Measurements from ENCODE around the gene RAB18.
"Not testable (repeated sequence)": the region's sequence is repeated elsewhere in the genome, so short reads cannot be mapped to it uniquely, and the experiment has no call there.

The RAB18 gene

GRCh38 chr10:27505537-27505936, 1.4 kb downstream of the RAB18 start:
- not testable (repeated sequence) for DNase-seq

GRCh38 chr10:27506280-27506679, 2.2 kb downstream of the RAB18 start:
- no peak for DNase-seq

DNA sequence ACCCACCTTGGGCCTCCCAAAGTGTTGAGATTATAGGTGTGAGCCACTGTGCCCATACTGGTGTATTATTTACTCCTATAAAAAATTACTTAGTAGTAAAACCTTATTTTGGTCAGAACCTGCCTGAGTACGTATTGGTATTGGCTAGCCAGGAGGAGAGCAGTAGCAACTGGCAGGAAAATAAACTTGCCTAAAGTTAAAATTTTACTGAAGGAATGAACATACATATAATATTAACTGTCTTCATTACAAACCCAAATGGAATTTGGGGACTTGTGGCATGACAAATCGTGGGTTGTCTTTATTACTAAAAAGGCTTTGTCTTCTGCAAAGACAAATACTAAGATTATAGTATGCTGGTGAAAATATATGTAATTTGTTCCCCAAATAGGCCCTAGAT, 8.4 kb downstream of the RAB18 start:
- DNase-seq: no peak

DNA sequence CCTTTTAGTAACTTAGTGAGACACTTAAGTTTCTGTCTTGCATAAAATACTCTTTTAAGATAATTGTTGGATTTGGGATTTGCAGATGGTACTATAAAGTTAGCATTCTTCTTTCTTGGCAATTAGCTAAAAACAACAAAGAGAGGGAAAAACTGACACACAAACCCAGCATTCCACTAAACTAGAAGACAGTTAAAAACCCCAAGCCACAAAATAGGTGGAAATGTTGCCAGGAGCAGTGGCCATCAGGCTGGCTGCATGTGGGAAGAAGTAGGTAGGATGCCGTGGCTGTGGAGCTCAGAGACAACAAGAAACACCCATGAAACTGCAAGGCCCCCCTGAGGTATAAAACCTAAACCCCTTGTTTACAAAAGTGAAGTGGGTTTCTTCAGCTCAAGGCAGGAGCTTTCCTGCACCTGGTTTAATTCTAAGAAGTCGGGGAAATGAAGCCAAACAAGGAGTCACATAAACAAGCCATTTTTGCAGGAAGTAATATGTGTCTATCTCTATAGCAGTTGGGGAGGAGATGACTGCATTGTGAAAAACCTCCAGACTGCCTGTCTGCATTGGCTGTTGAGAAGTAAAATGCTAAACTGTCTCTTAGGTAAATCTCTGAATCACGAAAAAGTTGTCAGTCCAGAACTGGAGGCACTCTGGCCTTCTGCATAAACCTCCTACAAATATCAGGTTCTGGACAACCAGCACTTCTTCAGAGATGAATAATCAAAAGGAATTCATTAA, 9.5 kb downstream of the RAB18 start:
- no peak for DNase-seq

DNA sequence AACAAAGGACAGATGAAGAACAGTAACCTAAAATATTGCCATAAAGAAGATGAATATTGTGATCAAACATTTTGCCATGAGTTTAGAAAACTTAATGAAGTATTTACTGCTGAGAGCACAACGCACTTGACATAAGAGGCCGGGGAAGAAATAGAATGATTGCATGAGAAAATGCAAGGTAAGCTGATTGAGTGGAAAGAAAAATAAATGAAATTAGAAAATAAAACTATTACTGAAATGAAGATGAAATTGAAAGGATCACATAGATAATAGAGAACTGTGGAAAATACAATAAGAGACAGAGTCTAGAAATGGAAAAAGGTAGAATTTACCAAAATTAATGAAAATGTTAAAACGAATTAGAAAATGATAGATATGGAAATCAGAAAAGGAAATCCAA, 10.1 kb downstream of the RAB18 start:
- no peak for DNase-seq

- no peak for DNase-seq
Measured at GRCh38 chr10:27518261-27518660, 14.2 kb downstream of the RAB18 start.

- DNase-seq: no peak
Measured at GRCh38 chr10:27525819-27526218, 21.7 kb downstream of the RAB18 start.

- DNase-seq: no peak
Measured at GRCh38 chr10:27526242-27526641, 22.1 kb downstream of the RAB18 start.

GRCh38 chr10:27527666-27528295, 23.7 kb downstream of the RAB18 start:
- DNase-seq: no peak

DNA sequence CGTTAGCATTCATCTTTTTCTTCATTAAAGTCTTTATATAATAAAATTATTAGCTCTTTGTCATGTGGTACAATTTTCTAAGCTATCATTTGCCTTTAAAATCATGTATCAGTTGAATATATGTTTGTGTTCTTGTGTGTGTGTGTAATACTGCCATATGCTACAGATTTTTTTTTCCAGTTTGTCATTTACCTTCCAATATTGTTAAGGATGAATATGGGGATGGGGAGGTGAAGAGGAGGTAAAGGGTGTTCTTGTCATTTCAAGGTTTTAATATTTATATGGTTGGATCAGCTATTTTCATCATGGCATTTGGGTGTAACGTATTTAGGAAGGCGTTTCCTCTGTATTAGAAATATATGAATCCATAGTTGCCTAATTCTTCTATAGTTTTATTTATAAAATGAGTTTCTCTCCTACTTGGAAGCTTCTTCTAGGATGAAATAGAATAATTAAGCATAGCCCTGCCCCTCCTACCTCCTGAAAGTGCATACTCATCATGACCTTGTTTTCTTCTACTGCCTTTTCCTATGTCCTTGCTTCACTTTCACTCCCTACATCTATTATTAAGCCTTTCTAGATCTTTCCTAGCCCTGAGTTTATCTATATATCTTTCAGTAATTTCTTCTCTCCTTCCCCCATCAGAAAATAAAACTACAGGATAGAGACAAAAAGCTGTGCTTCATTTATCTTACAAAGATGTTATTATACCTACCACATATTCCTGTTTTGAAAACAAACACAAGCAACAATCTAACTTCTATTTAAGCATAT, 25.1 kb downstream of the RAB18 start:
- DNase-seq: no peak

- DNase-seq: no peak
Measured at GRCh38 chr10:27530477-27530876, 26.4 kb downstream of the RAB18 start.

DNA sequence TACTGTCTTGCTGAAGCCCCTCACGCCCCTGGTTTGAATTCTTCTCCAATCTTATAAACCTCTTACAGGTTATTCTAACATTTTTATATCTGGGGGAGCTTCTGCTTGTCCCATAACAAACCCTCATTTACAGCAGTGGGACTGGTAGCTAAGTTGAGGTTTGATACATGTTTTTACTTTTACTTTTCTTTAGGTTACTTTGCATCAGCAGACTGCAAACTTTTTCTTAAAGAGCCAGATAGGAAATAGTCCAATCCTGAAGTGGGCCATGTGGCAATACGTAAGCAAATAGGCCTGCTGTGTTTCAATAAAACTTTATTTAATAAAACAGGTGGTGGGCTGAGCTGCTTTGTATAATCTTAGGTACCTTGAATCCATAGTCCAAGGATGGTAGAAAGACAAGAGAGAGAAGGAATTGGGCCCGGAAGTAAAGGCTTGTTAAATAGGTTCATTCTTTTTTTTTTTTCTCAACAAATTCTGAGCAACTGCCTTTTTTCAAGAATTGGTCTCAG, 27.3 kb downstream of the RAB18 start:
- no peak for DNase-seq

GRCh38 chr10:27534161-27534700, 30.1 kb downstream of the RAB18 start:
- DNase-seq: no peak

DNA sequence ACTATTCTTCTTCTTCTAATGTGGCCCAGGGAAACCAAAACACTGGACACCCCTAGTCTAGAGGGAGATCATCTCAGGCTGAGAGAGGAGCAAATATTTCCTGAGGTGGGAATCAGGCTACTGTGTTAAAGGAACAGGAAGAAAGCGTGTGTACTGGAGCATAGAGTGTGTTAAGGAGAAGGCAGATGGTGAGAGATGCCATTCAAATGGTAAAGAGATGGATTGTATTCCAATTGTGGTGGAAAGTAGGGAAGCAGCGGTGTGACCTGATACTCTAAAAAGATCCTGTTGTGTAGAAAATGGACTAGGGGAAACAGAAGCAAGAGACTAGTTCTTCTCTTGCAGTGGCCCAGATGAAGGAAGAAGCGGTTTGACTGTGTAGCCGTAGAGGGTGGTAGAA, 31.2 kb downstream of the RAB18 start:
- DNase-seq: no peak

DNA sequence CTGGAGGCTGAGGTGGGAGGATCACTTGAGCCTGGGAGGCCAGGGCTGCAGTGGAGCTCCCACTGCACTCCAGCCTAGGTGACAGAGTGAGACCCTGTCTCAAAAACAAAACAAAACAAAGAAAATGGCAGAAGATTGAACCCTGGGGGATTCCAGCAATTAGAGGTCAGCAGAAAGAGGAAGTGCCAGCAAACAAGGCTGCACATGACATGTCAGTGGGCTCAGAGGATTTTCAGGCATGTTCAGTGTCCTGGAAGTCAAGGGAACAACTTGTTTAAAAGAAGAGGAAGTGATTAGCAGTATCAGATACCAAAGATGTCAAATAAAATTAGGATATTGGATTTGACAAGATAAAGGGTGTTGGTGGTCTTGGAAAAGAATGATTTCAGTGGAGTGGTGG, 32.3 kb downstream of the RAB18 start:
- DNase-seq: no peak

GRCh38 chr10:27537166-27537565, 33.1 kb downstream of the RAB18 start:
- DNase-seq: no peak

DNA sequence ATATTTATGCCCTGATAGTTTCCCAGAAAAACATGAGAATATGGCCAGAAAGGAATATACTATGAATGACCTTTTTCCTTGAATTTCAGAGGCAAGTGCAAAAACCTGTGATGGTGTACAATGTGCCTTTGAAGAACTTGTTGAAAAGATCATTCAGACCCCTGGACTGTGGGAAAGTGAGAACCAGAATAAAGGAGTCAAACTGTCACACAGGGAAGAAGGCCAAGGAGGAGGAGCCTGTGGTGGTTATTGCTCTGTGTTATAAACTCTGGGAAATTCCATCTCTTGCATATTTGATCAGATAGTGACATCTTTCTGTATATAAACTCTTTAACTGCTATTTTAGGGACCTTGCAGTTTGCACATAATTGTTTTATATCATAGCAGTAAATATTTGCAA, 33.7 kb downstream of the RAB18 start:
- DNase-seq: no peak

DNA sequence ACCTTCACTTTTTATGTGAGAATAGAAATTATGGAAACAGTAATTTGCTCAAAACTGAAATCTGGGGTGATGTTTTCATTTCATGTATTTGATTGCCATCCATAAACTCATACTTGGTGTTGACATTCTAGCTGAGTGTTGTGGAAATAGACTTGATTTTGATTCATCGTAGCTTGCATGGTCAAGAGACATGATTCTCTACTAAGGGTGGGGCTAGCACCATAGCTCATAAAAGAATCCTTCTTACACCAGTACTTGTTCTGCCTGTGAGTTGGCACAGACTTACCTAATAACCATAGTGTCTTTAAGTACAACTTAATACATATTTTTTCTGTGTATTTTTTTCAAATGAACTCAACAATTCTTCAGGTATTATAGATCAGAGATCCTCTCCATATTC, 36.6 kb downstream of the RAB18 start:
- DNase-seq: no peak

- no peak for DNase-seq
Measured at GRCh38 chr10:27541796-27542729, 38.0 kb downstream of the RAB18 start.

- no peak for DNase-seq
Measured at GRCh38 chr10:27542812-27543211, 38.7 kb downstream of the RAB18 start.

DNA sequence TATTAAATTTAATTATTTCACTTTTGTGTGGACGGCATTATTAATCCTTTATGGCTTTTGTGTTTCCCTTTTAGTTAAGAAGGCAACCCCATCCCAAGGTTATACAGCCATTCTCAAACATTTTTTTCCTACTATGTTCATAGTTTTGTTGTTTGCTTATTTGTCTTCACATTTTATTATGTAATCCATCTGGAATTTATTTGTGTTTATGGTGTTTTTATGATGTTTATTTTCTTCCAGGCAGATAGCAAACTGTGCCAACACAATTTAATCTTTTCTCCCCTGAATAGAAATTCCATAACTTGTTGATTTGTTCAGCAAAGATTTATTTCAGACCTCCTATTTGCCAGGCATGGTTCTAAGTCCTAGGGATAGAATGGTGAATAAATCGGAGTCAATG, 42.9 kb downstream of the RAB18 start:
- DNase-seq: no peak

GRCh38 chr10:27547482-27547881, 43.4 kb downstream of the RAB18 start:
- DNase-seq: no peak

Data from NCI-H187 treated with DMSO at 0.1 percent for 48 hours (cell line).